H1 (cell line): ENCODE results near the gene CDK13.

Source experiments
- CBX5 ChIP-seq: fragments of 300-800, 300-1000 bp; sonication (generic); IDR thresholded peaks from 2 replicates; pipeline ENCODE4 v1.7.1; 2016; ENCODE audit warnings: antibody characterized with exemption, low read length, low read depth
- CTCF ChIP-seq, 3 experiments: IDR thresholded peaks; 1 replicate in 2 of 3; 2 replicates in 1 of 3; pipeline versions ENCODE4 v1.5.1 to v1.6.1; 2011; ENCODE audit warnings: low read length in 3 of 3, mild to moderate bottlenecking in 3 of 3, inconsistent platforms in 2 of 3, low read depth in 1 of 3, moderate library complexity in 1 of 3; ENCODE audit not compliant: insufficient read depth in 1 of 3; ENCODE audit errors: control extremely low read depth in 1 of 3
- EZH2 ChIP-seq: fragments of 200-600 bp; sonication (generic); IDR thresholded peaks from 2 replicates; pipeline ENCODE4 v1.7.1; 2012; ENCODE audit warnings: low read depth, mild to moderate bottlenecking, moderate library complexity, low read length, inconsistent platforms; ENCODE audit not compliant: severe bottlenecking
- JUND ChIP-seq: IDR thresholded peaks from 2 replicates; pipeline ENCODE4 v1.6.1; 2011; ENCODE audit warnings: mild to moderate bottlenecking, improper control_type of control experiment, low read length
- POLR2AphosphoS5 ChIP-seq: IDR thresholded peaks from 2 replicates; pipeline ENCODE4 v1.6.1; 2011; ENCODE audit warnings: low read depth, low read length

GRCh38 chr7:40092182-40092581 is 142.1 kb downstream of the CDK13 start:
- TF ChIP-seq CTCF (IDR thresholded peaks at IDR 0.05; ENCODE audit: control extremely low read depth in 1 of 3, insufficient read depth in 1 of 3, low read depth in 1 of 3, low read length in 3 of 3) (no peak), JUND (no peak), EZH2 (no peak), POLR2AphosphoS5 (no peak), CBX5 (no peak)
